ENCODE data around the gene GPD1. TPM values are rescaled to one million over a fixed set of nuclear protein-coding genes. Genes with fewer than 3 reads are reported as not detected.

GPD1 gene
- total RNA-seq (2011; cell fraction: chromatin; rRNA removed; ENCODE audit: low replicate concordance), result 0.51 and 1.1 TPM in 2 replicates
- 1.1 and 1.2 TPM in 2 replicates for total RNA-seq (2011; cell fraction: nucleolus; rRNA removed)
- total RNA-seq (2011; cell fraction: nucleoplasm; rRNA removed), result 0.51 and 1.5 TPM in 2 replicates
- 1.00 and 1.1 TPM in 2 replicates for total RNA-seq (2014; rRNA removed)
- total RNA-seq (2014; rRNA removed; fragmentation: Illumina TruSeq; extraction: Trizol), result 0.35 and 0.47 TPM in 2 replicates
- 0.40 and 0.45 TPM in 2 replicates for total RNA-seq (2015; rRNA removed; fragmentation: Illumina TruSeq; extraction: Trizol)
- total RNA-seq (2021), result 0.55 and 0.67 TPM in 2 replicates
- 0.47 and 0.99 TPM in 2 replicates for polyA plus RNA-seq (2011; rRNA removed)
- 0.13 and 1.7 TPM in 2 replicates for polyA plus RNA-seq (2011; cell fraction: cytosol; rRNA removed)
- 0.90 and 1.5 TPM in 2 replicates for polyA plus RNA-seq (2011; cell fraction: nucleus; rRNA removed)
- polyA plus RNA-seq (2012), result 0.29 and 0.72 TPM in 2 replicates
- 0.70 and 0.91 TPM in 2 replicates for polyA plus RNA-seq (2014; fragmentation: Illumina TruSeq; extraction: Trizol)
- polyA plus RNA-seq (2014; fragmentation: Nextera tagmentation; extraction: Ambion mirVana), result under 1 TPM; 0.13 to 0.45 TPM
- 0.45 and 0.70 TPM in 2 replicates for polyA plus RNA-seq (2014; rRNA removed)
- 0.09 and 1.0 TPM in 2 replicates for polyA minus RNA-seq (2011; rRNA and poly(A)+ RNA removed)
- 0.67 TPM in 1 of 2 replicates, not detected in the other for polyA minus RNA-seq (2011; cell fraction: cytosol; rRNA and poly(A)+ RNA removed)
- polyA minus RNA-seq (2011; cell fraction: nucleus; rRNA and poly(A)+ RNA removed), result 0.22 and 0.40 TPM in 2 replicates
- percentile 32 among the genes with signal in this experiment for Bru-seq, nascent RNA
- BruChase-seq, experiment 1, labeled RNA remaining after a 2-hour chase, result percentile 30 among the genes with signal in this experiment
- BruChase-seq, experiment 2, labeled RNA remaining after a 6-hour chase, result percentile 21 among the genes with signal in this experiment
- long read RNA-seq, experiment 1, partial matches to known transcripts, result 0 of 1 reads
- long read RNA-seq, experiment 1, other reads (novel, unspliced or antisense), result 0 of 1 reads
- long read RNA-seq, experiment 2, result 0 reads
- long read RNA-seq, experiment 3, result 0 reads

DNA sequence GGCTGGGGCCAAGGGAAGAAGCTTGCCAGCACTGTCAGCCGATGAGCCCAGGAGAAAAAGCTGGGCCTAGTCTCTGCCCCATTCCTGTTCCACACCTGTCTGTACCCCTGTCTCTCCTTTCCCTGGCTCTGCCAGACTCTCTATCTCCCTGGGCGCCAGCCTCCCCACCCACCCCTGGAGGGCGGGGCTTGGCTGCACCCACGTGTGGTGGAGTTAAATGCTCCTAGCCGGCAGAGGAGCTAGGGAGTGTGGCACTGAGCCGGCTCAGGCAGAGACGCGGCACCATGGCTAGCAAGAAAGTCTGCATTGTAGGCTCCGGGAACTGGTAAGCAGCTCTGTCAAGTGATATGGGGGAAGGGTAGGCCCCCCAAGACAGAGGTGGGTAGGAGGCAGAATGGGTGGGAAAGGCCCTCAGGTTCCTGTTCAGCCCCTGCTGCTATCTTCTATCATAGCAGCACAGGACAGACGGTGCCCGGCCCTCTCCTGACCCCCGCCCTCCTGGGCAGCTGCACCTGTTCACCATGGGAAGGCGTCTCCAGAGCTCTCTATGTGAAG lies at the start of gene GPD1:
GPD1 (plus strand) TSS at position 242 of the 555 bp plus-strand sequence; CDS start at position 285, 43 bp downstream.
- Histone ChIP-seq H3K9me1 (ENCODE audit: control insufficient read depth, insufficient read depth, low read length) (no peaks in the 10 kb centered on the region), H2AFZ (ENCODE audit: low read depth, low read length) (peak within 1 kb of the TSS; percentile 75), H3K9ac (ENCODE audit: insufficient read depth in 1 of 2, low read depth in 2 of 2, low read length in 2 of 2) (peak within 1 kb of the TSS in 1 of 2 experiments; percentile 82; a peak in 2 of 4 replicates), H4K20me1 (replicated peaks; ENCODE audit: control insufficient read depth, insufficient read depth, low read length) (no peaks in the 10 kb centered on the region), H3K27me3 (ENCODE audit: control insufficient read depth in 2 of 2, insufficient read depth in 2 of 2, low read length in 2 of 2) (no peaks in the 10 kb centered on the region), H3K4me3 (no peak within 1 kb of the TSS), H3K79me2 (ENCODE audit: control insufficient read depth, insufficient read depth, low read length) (no peaks in the 10 kb centered on the region), H3K4me1 (replicated peaks in 1 of 2; ENCODE audit: control insufficient read depth in 2 of 2, insufficient read depth in 2 of 2, low read length in 2 of 2) (peaks cover 16% of the 10 kb centered on the region in 2 experiments), H3K27ac (ENCODE audit: extremely low read depth, low read depth, low read length) (no peak within 1 kb of the TSS), H3K9me3 (replicated peaks; ENCODE audit: control insufficient read depth, insufficient read depth, low read depth, low read length) (no peaks in the 10 kb centered on the region), H3K4me2 (ENCODE audit: insufficient read depth, low read length) (peak within 1 kb of the TSS; percentile 57), H3K36me3 (ENCODE audit: control insufficient read depth, insufficient read depth, low read length) (peaks cover 24% of the 10 kb centered on the region; the same call in 2 of the 3 replicates)
- ATAC-seq (peak; percentile 92), FAIRE-seq (peak; percentile 78), DNase-seq (ENCODE audit: extremely low read depth in 1 of 4, low spot score in 3 of 4) (peak; percentile 76 to 84 (median 82))
- ChIA-PET CTCF (ENCODE audit: low intra/inter-chr PET ratio) (no interaction called here), POLR2A (interaction anchor here (0.6 to 1.7 kb wide), 7 partner anchors 8 to 230 kb away, joined by 3 to 9 read pairs (median 4); partner anchors contain the start of genes COX14, LIMA1 and SMARCD1)
- intact Hi-C loops (cut with micrococcal nuclease) (no loop called here), in situ Hi-C loops (cut with MboI) (no loop called here)
- no TSS peak for BruUV-seq (replicated peaks)
- 19% methylated on average over 13 of the region's 13 CpGs for WGBS (ENCODE audit: insufficient coverage, low coverage, missing lambda C conversion rate)
- TF ChIP-seq POLR2G (IDR thresholded peaks at IDR 0.05; ENCODE audit: low read depth, low read length) (peak; percentile 49), PHB (CRISPR knock-in tag; IDR thresholded peaks at IDR 0.05) (no peak), ZNF444 (CRISPR knock-in tag; IDR thresholded peaks at IDR 0.05) (no peak), SMARCB1 (IDR thresholded peaks at IDR 0.05; ENCODE audit: insufficient read length, low read depth) (no peak), MXI1 (IDR thresholded peaks at IDR 0.05; ENCODE audit: low read depth, low read length) (0 out of 2 replicates have a peak, but pooled peaks have one; percentile 69), FIP1L1 (IDR thresholded peaks at IDR 0.05; ENCODE audit: low read depth, low read length, poor library complexity, severe bottlenecking) (no peak)
- TF ChIP-seq, protein P1, sequence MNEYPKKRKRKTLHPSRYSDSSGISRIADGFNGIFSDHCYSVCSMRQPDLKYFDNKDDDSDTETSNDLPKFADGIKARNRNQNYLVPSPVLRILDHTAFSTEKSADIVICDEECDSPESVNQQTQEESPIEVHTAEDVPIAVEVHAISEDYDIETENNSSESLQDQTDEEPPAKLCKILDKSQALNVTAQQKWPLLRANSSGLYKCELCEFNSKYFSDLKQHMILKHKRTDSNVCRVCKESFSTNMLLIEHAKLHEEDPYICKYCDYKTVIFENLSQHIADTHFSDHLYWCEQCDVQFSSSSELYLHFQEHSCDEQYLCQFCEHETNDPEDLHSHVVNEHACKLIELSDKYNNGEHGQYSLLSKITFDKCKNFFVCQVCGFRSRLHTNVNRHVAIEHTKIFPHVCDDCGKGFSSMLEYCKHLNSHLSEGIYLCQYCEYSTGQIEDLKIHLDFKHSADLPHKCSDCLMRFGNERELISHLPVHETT (CRISPR knock-in tag; conservative IDR thresholded peaks at IDR 0.05 in 1 of 2, IDR thresholded peaks at IDR 0.05 in 1 of 2), result no peak
- TF ChIP-seq, protein P2, sequence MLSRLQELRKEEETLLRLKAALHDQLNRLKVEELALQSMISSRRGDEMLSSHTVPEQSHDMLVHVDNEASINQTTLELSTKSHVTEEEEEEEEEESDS (CRISPR knock-in tag; IDR thresholded peaks at IDR 0.05), result no peak
- TF ChIP-seq, protein P3, sequence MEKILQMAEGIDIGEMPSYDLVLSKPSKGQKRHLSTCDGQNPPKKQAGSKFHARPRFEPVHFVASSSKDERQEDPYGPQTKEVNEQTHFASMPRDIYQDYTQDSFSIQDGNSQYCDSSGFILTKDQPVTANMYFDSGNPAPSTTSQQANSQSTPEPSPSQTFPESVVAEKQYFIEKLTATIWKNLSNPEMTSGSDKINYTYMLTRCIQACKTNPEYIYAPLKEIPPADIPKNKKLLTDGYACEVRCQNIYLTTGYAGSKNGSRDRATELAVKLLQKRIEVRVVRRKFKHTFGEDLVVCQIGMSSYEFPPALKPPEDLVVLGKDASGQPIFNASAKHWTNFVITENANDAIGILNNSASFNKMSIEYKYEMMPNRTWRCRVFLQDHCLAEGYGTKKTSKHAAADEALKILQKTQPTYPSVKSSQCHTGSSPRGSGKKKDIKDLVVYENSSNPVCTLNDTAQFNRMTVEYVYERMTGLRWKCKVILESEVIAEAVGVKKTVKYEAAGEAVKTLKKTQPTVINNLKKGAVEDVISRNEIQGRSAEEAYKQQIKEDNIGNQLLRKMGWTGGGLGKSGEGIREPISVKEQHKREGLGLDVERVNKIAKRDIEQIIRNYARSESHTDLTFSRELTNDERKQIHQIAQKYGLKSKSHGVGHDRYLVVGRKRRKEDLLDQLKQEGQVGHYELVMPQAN (IDR thresholded peaks at IDR 0.05; ENCODE audit: borderline replicate concordance), result peak; percentile 39; the same call in 1 of the 2 replicates
- TF ChIP-seq, protein P4, sequence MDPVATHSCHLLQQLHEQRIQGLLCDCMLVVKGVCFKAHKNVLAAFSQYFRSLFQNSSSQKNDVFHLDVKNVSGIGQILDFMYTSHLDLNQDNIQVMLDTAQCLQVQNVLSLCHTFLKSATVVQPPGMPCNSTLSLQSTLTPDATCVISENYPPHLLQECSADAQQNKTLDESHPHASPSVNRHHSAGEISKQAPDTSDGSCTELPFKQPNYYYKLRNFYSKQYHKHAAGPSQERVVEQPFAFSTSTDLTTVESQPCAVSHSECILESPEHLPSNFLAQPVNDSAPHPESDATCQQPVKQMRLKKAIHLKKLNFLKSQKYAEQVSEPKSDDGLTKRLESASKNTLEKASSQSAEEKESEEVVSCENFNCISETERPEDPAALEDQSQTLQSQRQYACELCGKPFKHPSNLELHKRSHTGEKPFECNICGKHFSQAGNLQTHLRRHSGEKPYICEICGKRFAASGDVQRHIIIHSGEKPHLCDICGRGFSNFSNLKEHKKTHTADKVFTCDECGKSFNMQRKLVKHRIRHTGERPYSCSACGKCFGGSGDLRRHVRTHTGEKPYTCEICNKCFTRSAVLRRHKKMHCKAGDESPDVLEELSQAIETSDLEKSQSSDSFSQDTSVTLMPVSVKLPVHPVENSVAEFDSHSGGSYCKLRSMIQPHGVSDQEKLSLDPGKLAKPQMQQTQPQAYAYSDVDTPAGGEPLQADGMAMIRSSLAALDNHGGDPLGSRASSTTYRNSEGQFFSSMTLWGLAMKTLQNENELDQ (CRISPR knock-in tag; IDR thresholded peaks at IDR 0.05; ENCODE audit: borderline replicate concordance), result no peak
